HG03025 (cell line): ENCODE results near the gene PRDM16.

Source experiments
- ATAC-seq: cut with Tn5 transposase; IDR thresholded peaks from one replicate; pipeline ENCODE4 v1.9.1; 2021; ENCODE audit warnings: mild to moderate bottlenecking, moderate library complexity; ENCODE audit not compliant: unreplicated experiment, low FRiP score

Gene PRDM16

GRCh38 chr1:3442331-3442730 is 373.3 kb downstream of the PRDM16 start:
- no peak for ATAC-seq

- no peak for ATAC-seq
Observed at GRCh38 chr1:3442901-3443300, 373.9 kb downstream of the PRDM16 start.

- ATAC-seq: no peak
Observed at GRCh38 chr1:3443807-3444206, 374.8 kb downstream of the PRDM16 start.

DNA sequence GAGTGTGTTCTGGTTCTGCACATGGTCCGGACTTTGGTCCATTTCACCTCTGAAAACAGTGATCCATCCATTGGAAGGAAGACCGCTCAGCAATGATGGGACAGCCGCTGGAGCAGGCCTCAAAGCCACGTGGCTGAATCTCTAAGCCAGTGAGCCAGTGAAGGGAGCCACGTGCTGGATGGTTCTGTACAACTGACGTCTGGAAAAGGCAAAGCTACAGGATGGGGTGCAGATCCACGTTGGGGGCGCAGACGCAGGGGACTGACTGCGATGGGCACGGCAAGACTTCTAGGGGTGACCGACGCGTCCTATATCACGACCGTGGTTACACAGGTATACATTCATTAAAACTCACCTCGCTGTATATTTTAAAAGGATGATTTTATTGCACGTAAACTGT is 375.3 kb downstream of the PRDM16 start:
- no peak for ATAC-seq

DNA sequence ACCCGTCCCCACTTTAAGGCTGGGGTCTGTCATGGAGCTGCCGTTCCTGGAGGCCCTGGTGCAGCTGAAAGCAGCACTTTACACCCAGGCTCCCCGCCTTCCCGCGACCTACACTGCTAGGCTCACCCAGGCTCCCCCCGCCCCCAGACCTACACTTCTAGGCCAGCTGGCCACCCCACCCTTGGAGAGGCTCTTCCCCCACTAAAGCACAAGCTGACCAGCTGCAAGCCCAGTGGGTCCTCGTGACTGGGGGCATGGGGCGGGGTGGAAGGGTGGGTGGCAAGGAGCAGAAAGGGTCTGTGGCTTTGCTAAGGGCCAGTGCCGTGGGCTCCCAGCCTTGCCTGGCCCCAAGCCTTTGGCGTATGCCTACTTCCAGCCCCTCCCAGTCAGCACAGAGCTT is 375.7 kb downstream of the PRDM16 start:
- no peak for ATAC-seq

DNA sequence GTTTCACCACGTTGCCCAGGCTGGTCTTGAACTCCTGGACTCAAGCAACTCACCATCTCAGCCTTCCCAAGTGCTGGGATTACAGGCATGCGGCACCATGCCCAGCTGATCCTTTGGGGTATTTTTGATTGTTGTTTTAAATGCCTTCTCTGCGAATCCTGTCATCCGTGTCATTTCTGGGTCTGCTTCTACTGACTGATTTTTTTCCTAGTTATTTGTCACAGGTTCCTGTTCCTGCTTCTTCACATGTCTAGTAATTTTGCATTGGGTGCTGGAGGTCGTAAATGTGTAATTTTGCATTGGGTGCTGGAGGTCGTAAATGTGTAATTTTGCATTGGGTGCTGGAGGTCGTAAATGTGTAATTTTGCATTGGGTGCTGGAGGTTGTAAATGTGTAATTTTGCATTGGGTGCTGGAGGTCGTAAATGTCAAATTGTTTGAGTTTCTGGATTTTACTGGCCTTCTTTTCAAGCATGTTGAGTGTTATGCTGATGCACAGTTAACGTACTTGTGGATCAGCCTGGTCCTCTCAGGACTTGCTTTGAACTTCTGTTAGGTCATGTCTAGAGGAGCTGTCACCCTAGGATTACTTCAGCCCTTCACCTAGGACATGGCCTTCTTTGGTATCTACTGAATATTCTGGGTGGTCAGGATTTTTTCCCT is 381.3 kb downstream of the PRDM16 start:
- no peak for ATAC-seq

GRCh38 chr1:3450983-3451382 is 382.0 kb downstream of the PRDM16 start:
- no peak for ATAC-seq

DNA sequence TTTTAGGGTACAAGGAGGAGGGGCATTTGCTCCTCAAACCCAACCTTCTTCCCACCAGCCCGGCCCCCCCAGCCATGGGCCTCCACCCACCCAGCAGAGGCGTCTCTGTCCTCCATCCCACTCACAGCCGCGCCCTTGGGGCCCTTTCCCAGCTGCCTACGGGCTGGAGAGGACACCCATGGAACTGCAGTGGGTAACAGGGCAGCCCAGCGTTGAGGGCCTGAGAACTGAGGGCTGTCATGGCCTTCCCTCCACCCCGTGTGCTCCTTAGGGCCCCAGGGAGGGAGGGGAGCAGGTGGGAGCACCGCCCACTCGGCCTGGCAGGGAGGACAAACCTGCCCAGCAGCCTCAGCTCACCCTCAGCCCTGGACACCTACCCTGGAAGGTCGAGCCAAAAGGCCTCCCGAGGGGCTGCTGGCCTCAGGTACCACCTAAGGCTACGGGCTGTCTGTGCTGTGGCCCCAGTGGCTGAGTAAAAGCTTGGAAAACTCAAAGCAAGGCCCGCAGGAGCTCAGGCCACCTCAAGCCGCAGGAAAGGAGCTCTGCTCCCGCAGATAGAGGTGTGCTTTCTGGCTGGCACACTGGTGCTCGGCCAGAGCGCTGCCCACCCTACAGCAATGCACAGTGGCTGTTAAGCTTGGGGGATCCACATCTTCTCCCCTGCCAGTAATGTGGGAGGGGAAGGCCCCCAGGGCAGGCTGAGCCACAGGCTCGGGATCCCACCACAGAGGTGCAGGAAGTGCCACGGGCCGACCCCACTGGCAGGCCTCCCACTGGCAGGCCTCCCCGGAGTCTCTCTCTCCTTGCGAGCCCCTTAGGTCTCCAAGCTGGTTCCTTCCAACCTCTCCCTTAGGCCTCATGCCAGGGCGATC is 383.2 kb downstream of the PRDM16 start:
- no peak for ATAC-seq

GRCh38 chr1:3452866-3453175 is 383.8 kb downstream of the PRDM16 start:
- ATAC-seq: no peak

DNA sequence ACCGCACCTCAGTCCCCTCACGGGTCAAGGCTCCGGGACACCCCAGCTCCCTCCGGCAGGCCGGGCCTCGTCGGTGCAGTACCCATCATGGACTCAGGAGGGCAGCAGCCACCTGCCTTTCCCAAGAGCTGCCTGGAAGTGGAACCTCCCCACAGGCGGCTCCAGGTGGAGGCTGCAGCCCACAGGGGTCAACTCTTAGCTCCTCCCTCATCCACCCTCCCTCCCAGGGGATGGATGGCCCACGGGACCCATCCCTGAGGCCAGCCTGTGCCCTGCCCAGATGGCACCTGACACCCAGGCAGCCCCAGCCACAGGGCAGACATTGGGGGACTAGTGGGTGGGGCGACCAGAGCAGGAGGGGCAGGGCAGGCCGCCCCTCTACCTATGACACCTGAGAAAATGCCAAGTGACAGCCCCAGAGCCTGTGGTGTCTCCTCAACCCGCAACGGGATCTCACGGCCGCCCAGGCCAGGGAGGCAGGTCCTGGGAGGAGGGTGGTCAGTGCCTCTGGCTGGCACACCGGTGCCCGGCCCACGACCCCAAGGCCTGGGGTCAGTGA is 384.3 kb downstream of the PRDM16 start:
- no peak for ATAC-seq

DNA sequence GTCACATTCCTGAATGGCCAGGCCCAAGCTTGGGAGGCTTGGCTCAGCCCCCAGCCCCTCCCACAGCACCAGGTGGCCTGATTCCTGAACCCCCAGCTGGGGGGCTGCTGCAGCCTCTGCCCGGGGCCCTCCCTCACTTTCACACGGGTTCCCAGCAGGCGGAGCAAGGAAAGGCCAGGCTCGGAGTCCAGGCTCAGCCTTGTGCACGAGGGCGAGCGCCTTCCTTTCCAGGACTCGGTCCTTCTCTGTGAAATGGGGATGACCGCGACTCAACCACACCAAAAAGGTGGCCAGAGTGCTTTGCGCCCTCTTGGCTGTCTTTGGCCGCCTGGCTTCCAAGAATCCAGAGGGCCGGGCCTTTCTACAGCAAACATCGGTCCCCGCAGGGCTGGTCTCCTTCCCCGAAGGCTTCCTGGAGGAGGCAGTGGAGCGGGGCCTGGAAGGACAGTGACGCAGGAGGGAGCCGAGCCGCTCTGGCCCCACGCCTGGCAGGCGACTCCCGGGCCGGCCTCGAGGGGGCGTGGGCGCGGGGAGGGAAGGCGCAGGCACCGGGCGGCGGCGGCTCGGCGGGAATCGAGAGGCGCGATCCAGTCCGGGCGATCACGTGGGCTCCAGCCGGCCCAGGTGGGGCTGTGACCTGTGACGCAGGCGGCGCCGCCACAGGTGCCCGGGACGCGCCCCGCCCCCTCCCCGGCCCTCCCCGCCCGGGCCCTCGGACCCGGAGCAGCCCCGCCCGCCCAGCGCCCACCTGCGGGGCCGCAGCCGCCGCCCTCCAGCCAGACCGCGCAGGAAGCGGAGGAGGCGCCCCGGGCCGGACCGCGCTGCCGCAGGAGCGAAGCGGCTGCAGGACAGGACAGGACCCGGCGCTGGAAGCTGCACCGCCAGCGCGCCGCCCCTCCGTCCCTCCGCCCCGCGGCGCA is 385.1 kb downstream of the PRDM16 start, which contains the start of gene ARHGEF16:
TSS of gene ARHGEF16 (plus strand) at position 775 of the 920 bp plus-strand sequence. CDS start 8,420 bp downstream, outside the sequence.
- no peak for ATAC-seq

DNA sequence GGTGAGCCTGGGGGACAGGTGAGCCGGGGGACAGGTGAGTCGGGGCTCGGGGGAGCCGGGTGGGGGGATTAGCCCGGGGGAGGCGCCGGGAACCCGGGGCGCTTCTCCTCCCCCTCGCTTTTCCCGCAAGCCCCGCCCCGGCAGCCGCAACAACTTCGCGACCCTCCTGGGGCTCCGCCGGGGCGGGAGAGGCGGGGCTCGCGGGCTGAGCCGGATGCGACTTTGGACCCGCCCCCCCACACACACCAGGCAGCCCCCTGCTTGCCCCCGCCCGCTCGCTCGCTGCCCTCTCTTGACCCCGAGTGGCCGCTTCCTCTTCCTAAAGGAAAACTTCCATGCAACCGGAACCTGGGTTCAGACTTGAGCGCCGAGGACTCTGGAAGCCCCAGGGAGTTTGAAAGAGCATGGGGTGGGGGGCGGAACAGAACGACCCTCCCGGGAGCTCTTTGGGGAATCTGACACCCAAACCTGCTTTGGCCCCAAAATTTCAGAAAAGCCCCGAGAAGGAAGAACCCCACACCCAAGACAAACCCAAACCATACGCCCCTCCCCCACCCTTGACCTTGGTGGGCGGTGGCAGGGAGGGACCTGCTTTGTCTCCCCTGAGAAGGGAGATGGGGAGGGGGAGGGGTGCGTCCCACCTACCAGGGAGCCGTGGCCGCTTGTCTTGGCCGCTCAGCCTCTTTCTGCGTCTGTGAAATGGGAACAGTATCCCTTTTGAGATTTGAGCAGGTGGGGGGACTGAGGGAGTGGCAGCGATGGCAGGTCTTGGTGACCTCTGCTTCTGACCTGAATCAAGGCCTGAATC is 386.0 kb downstream of the PRDM16 start:
- no peak for ATAC-seq

DNA sequence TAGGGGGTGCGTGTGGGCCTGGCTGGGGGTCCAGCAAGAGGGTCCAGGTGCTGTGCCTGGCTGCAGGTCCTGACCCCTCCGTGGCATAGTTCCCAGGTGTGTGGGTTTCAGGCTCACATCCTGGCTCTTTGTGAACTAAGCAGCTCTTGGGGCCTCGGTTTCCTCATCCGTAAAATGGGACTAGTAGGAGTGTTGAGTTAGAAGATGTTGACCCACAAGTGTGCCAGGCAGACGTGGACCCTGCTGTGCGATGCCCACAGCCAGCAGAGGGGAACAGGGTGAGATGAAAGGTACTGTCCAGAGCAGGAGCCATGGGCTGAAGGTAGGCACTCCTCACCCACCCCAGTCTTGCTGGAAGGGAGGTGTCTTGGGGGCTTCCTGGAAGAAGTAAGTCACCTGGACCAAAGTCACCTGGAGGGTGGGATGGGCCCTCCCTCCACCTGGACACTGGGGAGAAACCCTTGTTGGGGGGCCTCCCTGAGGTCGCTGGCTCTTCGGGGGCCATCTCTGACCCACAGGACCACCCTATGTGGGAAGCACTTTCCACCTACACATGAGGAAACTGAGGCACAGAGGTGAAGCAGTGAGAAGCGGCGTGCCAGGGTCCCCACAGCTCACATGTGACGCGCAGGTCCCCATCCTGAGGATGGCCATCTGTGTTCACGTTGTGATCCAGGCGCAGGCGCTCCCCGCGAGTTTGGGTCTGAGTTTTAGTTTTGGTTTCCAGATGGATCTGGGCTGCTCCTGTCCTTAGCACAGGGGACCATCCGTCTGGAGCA is 386.9 kb downstream of the PRDM16 start:
- no peak for ATAC-seq

- ATAC-seq: no peak
Observed at GRCh38 chr1:3456449-3456963, 387.5 kb downstream of the PRDM16 start.

DNA sequence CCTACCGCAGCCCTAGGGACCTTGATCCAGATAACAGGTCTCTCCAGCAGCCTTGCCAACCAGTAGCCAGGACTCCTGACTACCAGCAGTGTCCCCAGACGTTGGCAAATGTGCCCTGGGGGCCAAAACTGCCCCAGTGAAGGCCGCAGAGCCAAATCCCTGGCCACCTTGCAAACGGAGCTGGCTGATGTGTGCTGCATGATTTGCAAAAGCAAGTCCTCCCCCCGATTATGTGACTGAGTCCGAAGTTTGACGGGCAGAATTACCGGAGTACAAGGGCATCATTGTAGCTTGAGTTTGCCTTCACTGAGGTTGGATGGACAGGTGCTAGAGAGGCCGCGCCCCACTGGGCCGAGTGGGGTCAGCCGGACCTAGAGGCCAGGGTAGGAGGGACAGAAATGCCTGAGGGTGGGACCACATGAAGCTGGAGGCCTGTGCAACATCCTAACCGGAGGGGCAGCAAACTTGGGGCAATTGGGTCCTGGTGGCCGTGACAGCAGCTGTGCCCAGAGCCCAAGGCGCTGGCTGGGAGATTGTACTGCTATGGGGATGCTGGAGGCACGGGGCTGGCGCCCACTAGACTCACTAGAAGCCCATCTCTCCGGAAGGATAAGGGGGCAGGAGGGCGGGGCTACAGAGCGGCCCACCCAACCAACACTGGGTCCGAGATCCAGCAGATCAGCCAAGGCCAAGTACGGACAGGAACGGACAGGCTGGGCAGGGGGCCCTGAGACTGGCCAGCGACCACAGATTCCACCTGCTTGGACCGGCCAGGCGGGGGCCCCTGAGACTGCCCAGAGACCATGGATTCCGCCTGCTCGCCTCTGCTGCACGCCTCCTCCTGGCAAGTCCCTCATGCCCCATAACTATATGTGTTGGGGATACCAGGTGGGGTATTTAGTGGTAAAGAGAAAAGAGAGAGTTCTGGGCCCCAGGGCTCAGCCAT is 388.2 kb downstream of the PRDM16 start:
- no peak for ATAC-seq

- ATAC-seq: no peak
Observed at GRCh38 chr1:3457910-3458883, 389.2 kb downstream of the PRDM16 start.
